HEK293 (cell line): ENCODE results near the gene MPDU1.
A peak's percentile ranks its signal among the peaks of the same experiment; 100 is the strongest.

ENCODE experiments used
- CTCF ChIA-PET: fragments of 350-600 bp; formaldehyde crosslinking; extraction: SDS; loops from one replicate; lab custom pipeline; 2021; ENCODE audit warnings: antibody characterized with exemption; lab: Yijun Ruan, JAX
- POLR2A ChIA-PET: fragments of 300-600 bp; formaldehyde crosslinking; extraction: SDS; loops from one replicate; lab custom pipeline; 2020; ENCODE audit warnings: antibody characterized with exemption, inconsistent platforms; lab: Yijun Ruan, JAX
- H3K27ac ChIP-seq: fragments of 200-500 bp; sonication (Bioruptor generic); 2 replicates; pipeline ENCODE4 v1.5.1; 2014; ENCODE audit warnings: low read depth, low read length, control low read depth, inconsistent platforms; ENCODE audit errors: extremely low read depth
- H3K36me3 ChIP-seq, 2 experiments: fragments of 200-500 bp in 1 of 2; sonication (Bioruptor generic) in 1 of 2; 1 replicate in 1 of 2; 2 replicates in 1 of 2; pipeline ENCODE4 v1.5.1; 2014 to 2017; ENCODE audit warnings: inconsistent platforms in 2 of 2, low read length in 2 of 2; ENCODE audit not compliant: control insufficient read depth in 2 of 2, insufficient read depth in 1 of 2
- H3K4me1 ChIP-seq: fragments of 200-500 bp; sonication (Bioruptor generic); 2 replicates; pipeline ENCODE4 v1.5.1; 2014; ENCODE audit warnings: mild to moderate bottlenecking, low read length, inconsistent platforms; ENCODE audit not compliant: control insufficient read depth, insufficient read depth
- H3K4me3 ChIP-seq: 2 replicates; pipeline ENCODE4 v1.5.1; 2011; ENCODE audit warnings: low read depth, mild to moderate bottlenecking, control low read depth, low read length, moderate library complexity
- H3K9me3 ChIP-seq: fragments of 200-500 bp; sonication (Bioruptor generic); 2 replicates; pipeline ENCODE4 v1.5.1; 2014; ENCODE audit warnings: low read depth, low read length, inconsistent platforms; ENCODE audit not compliant: control insufficient read depth, insufficient read depth
- EGR2 ChIP-seq: fragments of 450-650 bp; formaldehyde crosslinking; IDR thresholded peaks from 2 replicates; pipeline ENCODE4 v1.5.1; 2016; ENCODE audit warnings: low read depth, missing biosample characterization, missing genetic modification characterization
- KLF7 ChIP-seq: fragments of 450-650 bp; formaldehyde crosslinking; IDR thresholded peaks from 2 replicates; pipeline ENCODE4 v1.5.1; 2016; ENCODE audit warnings: missing biosample characterization, missing genetic modification characterization, borderline replicate concordance
- PBX3 ChIP-seq: sonication (generic); formaldehyde crosslinking; IDR thresholded peaks from 2 replicates; pipeline ENCODE4 v1.8.1; 2022; ENCODE audit warnings: mild to moderate bottlenecking, moderate library complexity, missing genetic modification reagents
- ZBTB11 ChIP-seq: fragments of 450-650 bp; formaldehyde crosslinking; conservative IDR thresholded peaks from 2 replicates; pipeline ENCODE4 v1.5.1; 2016; ENCODE audit warnings: low read depth, missing biosample characterization, missing genetic modification characterization
- ZFP37 ChIP-seq: fragments of 450-650 bp; formaldehyde crosslinking; IDR thresholded peaks from 2 replicates; pipeline ENCODE4 v1.5.1; 2016; ENCODE audit warnings: missing biosample characterization, missing genetic modification characterization
- ZFP41 ChIP-seq: fragments of 450-650 bp; formaldehyde crosslinking; IDR thresholded peaks from 2 replicates; pipeline ENCODE4 v1.5.1; 2016; ENCODE audit warnings: missing biosample characterization, missing genetic modification characterization, borderline replicate concordance
- ZNF121 ChIP-seq: fragments of 450-650 bp; formaldehyde crosslinking; IDR thresholded peaks from 2 replicates; pipeline ENCODE4 v1.5.1; 2016; ENCODE audit warnings: missing biosample characterization, missing genetic modification characterization
- ZNF335 ChIP-seq: fragments of 450-650 bp; formaldehyde crosslinking; conservative IDR thresholded peaks from 2 replicates; pipeline ENCODE4 v1.5.1; 2016; ENCODE audit warnings: missing biosample characterization, missing genetic modification characterization
- ZNF513 ChIP-seq: fragments of 450-650 bp; IDR thresholded peaks from 2 replicates; pipeline ENCODE4 v1.5.1; 2018; ENCODE audit warnings: missing biosample characterization, missing genetic modification characterization
- ZNF561 ChIP-seq: fragments of 450-650 bp; IDR thresholded peaks from 2 replicates; pipeline ENCODE4 v1.5.1; 2018; ENCODE audit warnings: missing biosample characterization, missing genetic modification characterization, borderline replicate concordance
- ZNF624 ChIP-seq: fragments of 450-650 bp; formaldehyde crosslinking; IDR thresholded peaks from 2 replicates; pipeline ENCODE4 v1.5.1; 2017; ENCODE audit warnings: missing biosample characterization, missing genetic modification characterization
- ZNF670 ChIP-seq: fragments of 450-650 bp; formaldehyde crosslinking; IDR thresholded peaks from 2 replicates; pipeline ENCODE4 v1.5.1; 2016; ENCODE audit warnings: missing biosample characterization, missing genetic modification characterization, low read depth
- ZNF76 ChIP-seq: fragments of 450-650 bp; formaldehyde crosslinking; IDR thresholded peaks from 2 replicates; pipeline ENCODE4; 2016; ENCODE audit warnings: low read depth, missing biosample characterization, missing genetic modification characterization, borderline replicate concordance
- TF ChIP-seq, protein P1 (sequence below): IDR thresholded peaks from 2 replicates; pipeline ENCODE4 v1.6.1; 2011; ENCODE audit warnings: mild to moderate bottlenecking, low read depth, low read length, borderline replicate concordance

MPDU1 gene

DNA sequence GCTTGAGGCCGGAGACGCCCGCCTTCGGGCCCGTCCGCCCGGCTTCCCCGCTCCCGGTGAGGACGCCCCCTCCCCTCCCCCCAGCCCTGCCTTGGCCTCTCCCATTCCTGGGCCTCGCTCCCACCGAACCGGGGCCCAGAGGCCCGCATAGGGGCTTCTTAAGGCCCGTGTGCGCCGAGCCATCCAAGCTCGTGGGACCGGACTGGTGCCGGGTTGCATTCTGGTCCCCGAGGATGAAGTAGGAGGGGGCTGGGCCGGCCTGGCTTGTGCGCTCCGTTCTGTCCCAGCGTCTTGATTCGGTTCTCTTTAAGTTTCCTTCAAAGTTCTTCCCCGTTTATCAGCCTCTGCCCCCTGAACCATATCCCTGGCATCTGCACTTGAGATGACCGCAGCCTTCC, 21.4 kb upstream of the MPDU1 start:
- H3K4me3 ChIP-seq, result peak overlapping the region; percentile 85
- H3K27ac ChIP-seq, result peak overlapping the region; percentile 93
- peaks cover 11% of the 10 kb centered on the region for H3K4me1 ChIP-seq
- no peaks in the 10 kb centered on the region for H3K9me3 ChIP-seq
- CTCF ChIA-PET, result interaction anchor here (0.6 to 2.7 kb wide), 4 partner anchors 14 to 233 kb away, joined by 3 to 60 read pairs (median 3); partner anchors contain the start of genes NEURL4 and TNFSF12
- peaks cover 37 to 43% of the 10 kb centered on the region in 2 experiments for H3K36me3 ChIP-seq
- TF ChIP-seq EGR2 (tag by site-specific recombination) (peak; percentile 1; the same call in 1 of the 2 replicates), KLF7 (tag by site-specific recombination) (no peak), ZNF624 (no peak), ZNF335 (tag by site-specific recombination) (peak; percentile 30), ZBTB11 (0 out of 2 replicates have a peak, but pooled peaks have one; percentile 14), PBX3 (CRISPR knock-in tag) (0 out of 2 replicates have a peak, but pooled peaks have one; percentile 1), ZFP37 (tag by site-specific recombination) (0 out of 2 replicates have a peak, but pooled peaks have one; percentile 34), ZNF76 (tag by site-specific recombination) (peak; percentile 53; the same call in 1 of the 2 replicates)
- TF ChIP-seq, protein P1, sequence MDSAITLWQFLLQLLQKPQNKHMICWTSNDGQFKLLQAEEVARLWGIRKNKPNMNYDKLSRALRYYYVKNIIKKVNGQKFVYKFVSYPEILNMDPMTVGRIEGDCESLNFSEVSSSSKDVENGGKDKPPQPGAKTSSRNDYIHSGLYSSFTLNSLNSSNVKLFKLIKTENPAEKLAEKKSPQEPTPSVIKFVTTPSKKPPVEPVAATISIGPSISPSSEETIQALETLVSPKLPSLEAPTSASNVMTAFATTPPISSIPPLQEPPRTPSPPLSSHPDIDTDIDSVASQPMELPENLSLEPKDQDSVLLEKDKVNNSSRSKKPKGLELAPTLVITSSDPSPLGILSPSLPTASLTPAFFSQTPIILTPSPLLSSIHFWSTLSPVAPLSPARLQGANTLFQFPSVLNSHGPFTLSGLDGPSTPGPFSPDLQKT, result no peak
- POLR2A ChIA-PET, result interaction anchor here (0.7 to 2.8 kb wide), 7 partner anchors 11 to 1519 kb away, joined by 3 to 17 read pairs (median 11); partner anchors contain the start of genes CD68, NEURL4, POLR2A and TP53

GRCh38 chr17:7563115-7563869, 20.4 kb upstream of the MPDU1 start:
- no peaks in the 10 kb centered on the region for H3K9me3 ChIP-seq
- TF ChIP-seq ZNF513 (tag by site-specific recombination) (peak; percentile 96), ZNF561 (tag by site-specific recombination) (no peak), ZNF121 (tag by site-specific recombination) (no peak), ZFP41 (tag by site-specific recombination) (no peak), ZNF670 (tag by site-specific recombination) (no peak)
- H3K4me3 ChIP-seq, result no peak overlapping the region; the same call in 1 of the 2 replicates
- POLR2A ChIA-PET, result interaction anchor here (0.6 to 2.8 kb wide), 3 partner anchors 79 to 140 kb away, joined by 3 to 17 read pairs (median 3); partner anchors contain the start of genes POLR2A, TP53 and WRAP53
- CTCF ChIA-PET, result no interaction called here
- peaks cover 11% of the 10 kb centered on the region for H3K4me1 ChIP-seq
- H3K36me3 ChIP-seq, result peaks cover 41 to 50% of the 10 kb centered on the region in 2 experiments
- H3K27ac ChIP-seq, result 0 out of 2 replicates have a peak overlapping the region, but pooled peaks have one; percentile 93
